GM12878 (cell line): ENCODE results near the gene TTK. TPM values are rescaled to one million over a fixed set of nuclear protein-coding genes. Genes with fewer than 3 reads are reported as not detected.

Source experiments
- ATAC-seq: fragments of 200-7000 bp; cut with Tn5 transposase; 3 replicates; pipeline ENCODE4 v1.9.1; 2020; ENCODE audit warnings: mild to moderate bottlenecking, moderate library complexity
- BruUV-seq: library from RNA; stranded (reverse); fragments of 400-500 nt; replicated peaks from 2 replicates; lab custom pipeline; 2021; lab: Mats Ljungman, UMichigan
- CTCF ChIA-PET: fragments of 300-600 bp; sonication (Branson Sonifier 250); formaldehyde crosslinking; extraction: SDS; loops from one replicate; lab custom pipeline; 2021; ENCODE audit warnings: inconsistent platforms; lab: Yijun Ruan, JAX
- POLR2A ChIA-PET: fragments of 350-600 bp; formaldehyde crosslinking; extraction: SDS; loops from one replicate; lab custom pipeline; 2021; ENCODE audit warnings: inconsistent platforms; lab: Charles Lee
- RAD21 ChIA-PET: fragments of 300-600 bp; sonication (Branson Sonifier 250); formaldehyde crosslinking; loops from one replicate; lab custom pipeline; 2023; ENCODE audit warnings: antibody characterized with exemption; ENCODE audit not compliant: unreplicated experiment; lab: Charles Lee
- SMC1A ChIA-PET: fragments of 300-600 bp; sonication (Branson Sonifier 250); formaldehyde crosslinking; loops from one replicate; lab custom pipeline; 2023; ENCODE audit not compliant: unreplicated experiment, uncharacterized antibody; lab: Charles Lee
- DNase-seq: peaks from one replicate; pipeline ENCODE4 v3.0.0-alpha.2; 2011; ENCODE audit warnings: low read depth, low spot score
- FAIRE-seq: peaks from 3 replicates; lab custom pipeline; 2011; peaks lifted over from hg19 to GRCh38; lab: Jason Lieb, UNC
- H2AFZ ChIP-seq: 2 replicates; pipeline ENCODE4 v1.6.0; 2011; ENCODE audit warnings: low read depth, low read length, control low read depth; ENCODE audit not compliant: control insufficient read depth
- H3K27ac ChIP-seq: 2 replicates; pipeline ENCODE4 v1.5.1; 2011; ENCODE audit warnings: control low read depth; ENCODE audit not compliant: control insufficient read depth, insufficient read depth
- H3K27me3 ChIP-seq, 2 experiments: replicated peaks in 1 of 2; 2 replicates each; pipeline versions ENCODE4 v1.6.0 to v1.6.1; 2011; ENCODE audit warnings: low read length in 1 of 2; ENCODE audit not compliant: control insufficient read depth in 2 of 2, insufficient read depth in 2 of 2
- H3K36me3 ChIP-seq, 2 experiments: 2 replicates each; pipeline ENCODE4 v1.5.1; 2011; ENCODE audit warnings: low read length in 1 of 2; ENCODE audit not compliant: control insufficient read depth in 2 of 2, insufficient read depth in 2 of 2
- H3K4me1 ChIP-seq: 2 replicates; pipeline ENCODE4 v1.6.1; 2011; ENCODE audit warnings: mild to moderate bottlenecking, low read length, moderate library complexity, mixed read lengths; ENCODE audit not compliant: control insufficient read depth, insufficient read depth
- H3K4me2 ChIP-seq: 2 replicates; pipeline ENCODE4 v1.6.0; 2011; ENCODE audit warnings: control low read depth; ENCODE audit not compliant: control insufficient read depth, insufficient read depth
- H3K4me3 ChIP-seq: fragments of 200-600 bp; sonication (generic); 2 replicates; pipeline ENCODE4 v1.5.1; 2016
- H3K79me2 ChIP-seq: 2 replicates; pipeline ENCODE4 v1.6.0; 2011; ENCODE audit warnings: low read length; ENCODE audit not compliant: control insufficient read depth, insufficient read depth
- H3K9ac ChIP-seq: 2 replicates; pipeline ENCODE4 v1.8.0; 2011; ENCODE audit warnings: low read length, control low read depth, mixed read lengths; ENCODE audit not compliant: control insufficient read depth, insufficient read depth
- H3K9me3 ChIP-seq: replicated peaks from 3 replicates; pipeline ENCODE4 v1.5.1; 2011; ENCODE audit warnings: mild to moderate bottlenecking, low read length; ENCODE audit not compliant: control insufficient read depth, insufficient read depth
- H4K20me1 ChIP-seq: 2 replicates; pipeline ENCODE4 v1.6.0; 2011; ENCODE audit not compliant: control insufficient read depth, insufficient read depth
- CEBPB ChIP-seq, 2 experiments: fragments of 150-350 bp in 1 of 2; IDR thresholded peaks; 2 replicates each; pipeline ENCODE4 v1.6.1; 2012 to 2014; ENCODE audit warnings: low read depth in 2 of 2, low read length in 2 of 2, borderline replicate concordance in 1 of 2, inconsistent platforms in 1 of 2
- SMARCA5 ChIP-seq: fragments of 450-650 bp; IDR thresholded peaks from 2 replicates; pipeline ENCODE4 v1.6.1; 2017; ENCODE audit warnings: mild to moderate bottlenecking
- STAT3 ChIP-seq: IDR thresholded peaks from 2 replicates; pipeline ENCODE4 v1.6.1; 2011; ENCODE audit warnings: low read depth, low read length, improper control_type of control experiment
- WGBS: methylation state at CpG from one replicate; pipeline ENCODE4 v1.1.6; 2016; ENCODE audit warnings: low lambda C conversion rate; ENCODE audit not compliant: insufficient replicate concordance, insufficient coverage; ENCODE audit errors: missing lambda C conversion rate; 5-methylcytosine and 5-hydroxymethylcytosine counted together
- in situ Hi-C: fragments of 300-500 bp; cut with MboI; formaldehyde crosslinking; loops from 9 replicates; pipeline ENCODE4 v1.14.3; 2018; ENCODE audit warnings: mixed read lengths
- intact Hi-C: fragments of 100-400 bp; cut with micrococcal nuclease; formaldehyde crosslinking; loops from one replicate; pipeline ENCODE4 v1.14.2; 2022; ENCODE audit not compliant: unreplicated experiment
- polyA plus RNA-seq, 11 experiments: library from polyadenylated mRNA; depleted of rRNA in 4 of 11; unstranded in 6 of 11; stranded (reverse) in 5 of 11; fragments of >200 nt; fragmentation: Nextera tagmentation in 4 of 11; fragmentation: Illumina TruSeq in 1 of 11; extraction: Ambion mirVana in 4 of 11; extraction: Trizol in 1 of 11; gene quantifications; 1 replicate in 1 of 11; 2 replicates in 10 of 11; pipeline versions ENCODE4 v1.2.1 to v1.2.3, GENCODE V29; 2011 to 2016; ENCODE audit warnings: inconsistent platforms in 2 of 11, missing spikeins in 2 of 11, low read depth in 1 of 11
- total RNA-seq, 4 experiments: library from RNA; depleted of rRNA in 3 of 4; stranded (reverse); fragments of >200 nt in 3 of 4; fragmentation: Illumina TruSeq in 1 of 4; extraction: Trizol in 1 of 4; gene quantifications; 2 replicates each; pipeline versions ENCODE4 v1.2.1 to v1.2.3, GENCODE V29; 2013 to 2021
- TF ChIP-seq, protein P1 (sequence below): IDR thresholded peaks from 2 replicates; pipeline ENCODE4 v1.6.1; 2012; ENCODE audit warnings: mild to moderate bottlenecking, low read depth, low read length

TTK gene
- total and polyA plus RNA-seq, 10 of the 15 experiments (the other 5 are each of a cell fraction or from before 2014, with no cell fraction given): 23.8 to 52.4 (median 36.0) TPM

DNA sequence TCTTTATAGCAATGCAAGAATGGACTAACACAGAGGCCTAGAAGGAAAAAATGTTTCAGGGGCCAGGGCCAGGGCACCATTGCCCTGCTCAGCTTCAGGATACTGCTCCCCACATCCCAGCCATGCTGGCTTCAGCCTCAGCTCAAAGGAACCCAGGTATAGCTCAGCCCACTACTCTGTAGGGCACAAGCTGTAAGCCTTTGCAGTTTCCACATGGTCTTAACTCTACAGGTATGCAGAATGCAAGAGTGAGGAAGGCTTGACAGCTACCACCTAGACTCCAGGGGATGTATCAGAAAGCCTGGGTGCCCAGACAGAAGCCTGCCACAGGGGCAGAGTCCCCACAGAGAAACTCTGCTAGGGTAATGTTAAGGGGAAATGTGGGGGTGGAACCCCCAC, 10.5 kb upstream of the TTK start (continued):
- TF ChIP-seq, protein P1, sequence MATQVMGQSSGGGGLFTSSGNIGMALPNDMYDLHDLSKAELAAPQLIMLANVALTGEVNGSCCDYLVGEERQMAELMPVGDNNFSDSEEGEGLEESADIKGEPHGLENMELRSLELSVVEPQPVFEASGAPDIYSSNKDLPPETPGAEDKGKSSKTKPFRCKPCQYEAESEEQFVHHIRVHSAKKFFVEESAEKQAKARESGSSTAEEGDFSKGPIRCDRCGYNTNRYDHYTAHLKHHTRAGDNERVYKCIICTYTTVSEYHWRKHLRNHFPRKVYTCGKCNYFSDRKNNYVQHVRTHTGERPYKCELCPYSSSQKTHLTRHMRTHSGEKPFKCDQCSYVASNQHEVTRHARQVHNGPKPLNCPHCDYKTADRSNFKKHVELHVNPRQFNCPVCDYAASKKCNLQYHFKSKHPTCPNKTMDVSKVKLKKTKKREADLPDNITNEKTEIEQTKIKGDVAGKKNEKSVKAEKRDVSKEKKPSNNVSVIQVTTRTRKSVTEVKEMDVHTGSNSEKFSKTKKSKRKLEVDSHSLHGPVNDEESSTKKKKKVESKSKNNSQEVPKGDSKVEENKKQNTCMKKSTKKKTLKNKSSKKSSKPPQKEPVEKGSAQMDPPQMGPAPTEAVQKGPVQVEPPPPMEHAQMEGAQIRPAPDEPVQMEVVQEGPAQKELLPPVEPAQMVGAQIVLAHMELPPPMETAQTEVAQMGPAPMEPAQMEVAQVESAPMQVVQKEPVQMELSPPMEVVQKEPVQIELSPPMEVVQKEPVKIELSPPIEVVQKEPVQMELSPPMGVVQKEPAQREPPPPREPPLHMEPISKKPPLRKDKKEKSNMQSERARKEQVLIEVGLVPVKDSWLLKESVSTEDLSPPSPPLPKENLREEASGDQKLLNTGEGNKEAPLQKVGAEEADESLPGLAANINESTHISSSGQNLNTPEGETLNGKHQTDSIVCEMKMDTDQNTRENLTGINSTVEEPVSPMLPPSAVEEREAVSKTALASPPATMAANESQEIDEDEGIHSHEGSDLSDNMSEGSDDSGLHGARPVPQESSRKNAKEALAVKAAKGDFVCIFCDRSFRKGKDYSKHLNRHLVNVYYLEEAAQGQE: no peak
- no peak for TF ChIP-seq CEBPB (IDR thresholded peaks at IDR 0.05; ENCODE audit: borderline replicate concordance in 1 of 2, low read depth in 2 of 2, low read length in 2 of 2)

DNA sequence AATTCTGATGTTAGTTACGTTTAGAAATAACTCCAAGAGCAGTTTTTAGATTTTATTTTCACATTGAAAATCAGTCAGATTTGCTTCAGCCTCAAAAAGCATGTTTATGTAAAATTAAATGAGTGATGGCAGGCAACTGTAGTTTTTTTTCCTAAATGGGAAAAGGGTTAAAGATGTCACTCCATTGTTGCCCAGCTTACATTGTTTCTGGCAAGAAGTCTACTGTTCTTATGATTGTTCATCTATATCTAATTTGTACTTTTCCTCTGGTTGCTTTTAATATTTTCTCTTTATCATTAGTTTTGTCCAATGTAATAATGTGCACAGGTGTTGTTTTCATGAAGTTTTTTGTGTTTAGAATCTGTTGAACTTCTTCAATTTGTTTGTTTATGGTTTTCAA, 6.7 kb upstream of the TTK start:
- BruUV-seq: no TSS peak
- Histone ChIP-seq H3K79me2 (no peaks in the 10 kb centered on the region), H4K20me1 (no peaks in the 10 kb centered on the region), H3K27me3 (peaks cover 0 to 2% of the 10 kb centered on the region in 2 experiments; a peak in 1 of 4 replicates), H3K9ac (no peak overlapping the region), H3K4me1 (no peaks in the 10 kb centered on the region), H3K4me3 (no peak overlapping the region), H2AFZ (no peak overlapping the region), H3K27ac (no peak overlapping the region), H3K36me3 (no peaks in the 10 kb centered on the region), H3K9me3 (no peaks in the 10 kb centered on the region; the same call in 2 of the 3 replicates), H3K4me2 (no peak overlapping the region)
- ChIA-PET SMC1A (no interaction called here), RAD21 (no interaction called here), CTCF (no interaction called here), POLR2A (no interaction called here)
- no peak for TF ChIP-seq STAT3
- no peak for TF ChIP-seq SMARCA5
- intact Hi-C loops: no loop called here
- 0% methylated on average over 1 of the region's 1 CpG for WGBS
- ATAC-seq: no peak
- no peak for DNase-seq
- FAIRE-seq: no peak
- in situ Hi-C loops: no loop called here
